HG03108 (cell line): ENCODE measurements around the gene BRD3.
"Not testable (repeated sequence)": the region's sequence is repeated elsewhere in the genome, so short reads cannot be mapped to it uniquely, and the experiment has no call there.

Experiments
- ATAC-seq: cut with Tn5 transposase; IDR thresholded peaks from one replicate; pipeline ENCODE4 v1.9.1; 2021; ENCODE audit warnings: moderate library complexity; ENCODE audit not compliant: unreplicated experiment

Gene BRD3

GRCh38 chr9:134067904-134068743, at the start of gene BRD3:
BRD3 (minus strand) TSS chr9:134068026; CDS start chr9:134053477, 14,549 bp downstream.
- peak; percentile 73 for ATAC-seq

- ATAC-seq = no peak
Measured at GRCh38 chr9:134112561-134112960, 44.7 kb upstream of the BRD3 start.

GRCh38 chr9:134111064-134111463, 43.2 kb upstream of the BRD3 start:
- ATAC-seq = no peak

- ATAC-seq = no peak
Measured at GRCh38 chr9:134103391-134103998, 35.7 kb upstream of the BRD3 start.

GRCh38 chr9:134101623-134102149, 33.9 kb upstream of the BRD3 start:
- no peak for ATAC-seq

- not testable (repeated sequence) for ATAC-seq
Measured at GRCh38 chr9:134101133-134101532, 33.3 kb upstream of the BRD3 start.

GRCh38 chr9:134100040-134100439, 32.2 kb upstream of the BRD3 start:
- no peak for ATAC-seq

- no peak for ATAC-seq
Measured at GRCh38 chr9:134099123-134099761, 31.4 kb upstream of the BRD3 start.

- ATAC-seq = no peak
Measured at GRCh38 chr9:134089972-134090371, 22.1 kb upstream of the BRD3 start.

GRCh38 chr9:134088063-134088725, 20.4 kb upstream of the BRD3 start:
- no peak for ATAC-seq

- no peak for ATAC-seq
Measured at GRCh38 chr9:134085674-134086073, 17.8 kb upstream of the BRD3 start.

- ATAC-seq = no peak
Measured at GRCh38 chr9:134083451-134083850, 15.6 kb upstream of the BRD3 start.

GRCh38 chr9:134076644-134077043, 8.8 kb upstream of the BRD3 start:
- ATAC-seq = no peak

GRCh38 chr9:134075689-134076088, 7.9 kb upstream of the BRD3 start:
- ATAC-seq = not testable (repeated sequence)

GRCh38 chr9:134073500-134073899, 5.7 kb upstream of the BRD3 start:
- ATAC-seq = no peak

- not testable (repeated sequence) for ATAC-seq
Measured at GRCh38 chr9:134072683-134073082, 4.9 kb upstream of the BRD3 start.

- ATAC-seq = no peak
Measured at GRCh38 chr9:134071149-134071548, 3.3 kb upstream of the BRD3 start.

- no peak for ATAC-seq
Measured at GRCh38 chr9:134069480-134070399, 1.9 kb upstream of the BRD3 start.

- ATAC-seq = no peak
Measured at GRCh38 chr9:134068744-134069479, 1.1 kb upstream of the BRD3 start.
